Neural progenitor cell (in vitro differentiated cells): Measurements from ENCODE around the gene SUPT20HL1. TPM values are rescaled to one million over a fixed set of nuclear protein-coding genes. Genes with fewer than 3 reads are reported as not detected.

Source experiments
- DNase-seq: peaks from one replicate; pipeline ENCODE4 v3.0.0-alpha.2; 2016; ENCODE audit warnings: low spot score
- H2AFZ ChIP-seq: fragments of 200-600 bp; sonication (generic); replicated peaks from 2 replicates; pipeline ENCODE4 v1.6.1; 2016; ENCODE audit warnings: antibody characterized with exemption
- H3F3A ChIP-seq: fragments of 200-600 bp; sonication (generic); 2 replicates; pipeline ENCODE4 v1.6.1; 2016; ENCODE audit warnings: antibody characterized with exemption, low read depth
- H3K27ac ChIP-seq: fragments of 200-600 bp; sonication (generic); 2 replicates; pipeline ENCODE4 v1.5.1; 2016; ENCODE audit warnings: mild to moderate bottlenecking
- H3K27me3 ChIP-seq: fragments of 200-600 bp; sonication (generic); 2 replicates; pipeline ENCODE4 v1.6.1; 2016; ENCODE audit warnings: mild to moderate bottlenecking, moderate library complexity
- H3K36me3 ChIP-seq: fragments of 200-600 bp; sonication (generic); 2 replicates; pipeline ENCODE4 v1.5.1; 2016
- H3K4me1 ChIP-seq: fragments of 200-600 bp; sonication (generic); 2 replicates; pipeline ENCODE4 v1.6.1; 2016; ENCODE audit warnings: mixed run types
- H3K4me2 ChIP-seq: fragments of 200-600 bp; sonication (generic); 2 replicates; pipeline ENCODE4 v1.6.1; 2016
- H3K4me3 ChIP-seq: fragments of 200-600 bp; sonication (generic); 2 replicates; pipeline ENCODE4 v1.5.1; 2016
- H3K79me2 ChIP-seq: fragments of 200-600 bp; sonication (generic); 2 replicates; pipeline ENCODE4 v1.6.1; 2016; ENCODE audit warnings: low read depth
- H3K9ac ChIP-seq: fragments of 200-600 bp; sonication (generic); 2 replicates; pipeline ENCODE4 v1.6.1; 2016
- H3K9me3 ChIP-seq: fragments of 200-600 bp; sonication (generic); 2 replicates; pipeline ENCODE4 v1.5.1; 2016; ENCODE audit warnings: low read depth
- H4K20me1 ChIP-seq: fragments of 200-600 bp; sonication (generic); 2 replicates; pipeline ENCODE4 v1.6.1; 2016; ENCODE audit warnings: low read depth
- H3K27ac Mint-ChIP-seq: 3 replicates; pipeline ENCODE4 v1.8.0; 2021; ENCODE audit warnings: mixed read lengths
- H3K27me3 Mint-ChIP-seq: 2 replicates; pipeline ENCODE4 v1.8.0; 2022; ENCODE audit warnings: low read depth, mild to moderate bottlenecking, inconsistent platforms, moderate library complexity, mixed read lengths; ENCODE audit not compliant: insufficient read depth
- H3K36me3 Mint-ChIP-seq: 3 replicates; pipeline ENCODE4 v1.8.0; 2021; ENCODE audit warnings: mixed read lengths
- H3K4me1 Mint-ChIP-seq: 3 replicates; pipeline ENCODE4 v1.8.0; 2021; ENCODE audit warnings: mixed read lengths
- H3K4me3 Mint-ChIP-seq: 3 replicates; pipeline ENCODE4 v1.8.0; 2021; ENCODE audit warnings: mild to moderate bottlenecking, moderate library complexity, mixed read lengths
- H3K9me3 Mint-ChIP-seq: 3 replicates; pipeline ENCODE4 v1.8.0; 2020; ENCODE audit warnings: mixed read lengths
- EZH2 ChIP-seq: fragments of 200-600 bp; sonication (generic); IDR thresholded peaks from 2 replicates; pipeline ENCODE4 v1.6.1; 2017; ENCODE audit warnings: antibody characterized with exemption, mild to moderate bottlenecking, moderate library complexity
- EZH2phosphoT487 ChIP-seq: fragments of 200-600 bp; sonication (generic); IDR thresholded peaks from 2 replicates; pipeline ENCODE4 v1.6.1; 2017; ENCODE audit warnings: antibody characterized with exemption
- total RNA-seq: library from RNA; depleted of rRNA; stranded (reverse); fragments of >200 nt; gene quantifications from 2 replicates; pipeline ENCODE4 v1.2.3, GENCODE V29; 2015; ENCODE audit warnings: low replicate concordance
- TF ChIP-seq, protein P1 (sequence below): fragments of 200-600 bp; sonication (generic); IDR thresholded peaks from 2 replicates; pipeline ENCODE4 v1.5.1; 2017; ENCODE audit warnings: antibody characterized with exemption, mild to moderate bottlenecking

Gene SUPT20HL1
- total RNA-seq, 1 donor from 2014 or later, result not detected

- no peak for TF ChIP-seq EZH2phosphoT487
- TF ChIP-seq, protein P1, sequence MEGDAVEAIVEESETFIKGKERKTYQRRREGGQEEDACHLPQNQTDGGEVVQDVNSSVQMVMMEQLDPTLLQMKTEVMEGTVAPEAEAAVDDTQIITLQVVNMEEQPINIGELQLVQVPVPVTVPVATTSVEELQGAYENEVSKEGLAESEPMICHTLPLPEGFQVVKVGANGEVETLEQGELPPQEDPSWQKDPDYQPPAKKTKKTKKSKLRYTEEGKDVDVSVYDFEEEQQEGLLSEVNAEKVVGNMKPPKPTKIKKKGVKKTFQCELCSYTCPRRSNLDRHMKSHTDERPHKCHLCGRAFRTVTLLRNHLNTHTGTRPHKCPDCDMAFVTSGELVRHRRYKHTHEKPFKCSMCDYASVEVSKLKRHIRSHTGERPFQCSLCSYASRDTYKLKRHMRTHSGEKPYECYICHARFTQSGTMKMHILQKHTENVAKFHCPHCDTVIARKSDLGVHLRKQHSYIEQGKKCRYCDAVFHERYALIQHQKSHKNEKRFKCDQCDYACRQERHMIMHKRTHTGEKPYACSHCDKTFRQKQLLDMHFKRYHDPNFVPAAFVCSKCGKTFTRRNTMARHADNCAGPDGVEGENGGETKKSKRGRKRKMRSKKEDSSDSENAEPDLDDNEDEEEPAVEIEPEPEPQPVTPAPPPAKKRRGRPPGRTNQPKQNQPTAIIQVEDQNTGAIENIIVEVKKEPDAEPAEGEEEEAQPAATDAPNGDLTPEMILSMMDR, result no peak
- no peak for TF ChIP-seq EZH2
- Mint-ChIP-seq H3K4me3 (no peak overlapping the region), H3K9me3 (no peaks in the 10 kb centered on the region), H3K4me1 (peaks cover 9% of the 10 kb centered on the region), H3K36me3 (no peaks in the 10 kb centered on the region), H3K27ac (no peak overlapping the region), H3K27me3 (no peaks in the 10 kb centered on the region)
- no peaks in the 10 kb centered on the region for H3K79me2 ChIP-seq
- H3K27ac ChIP-seq, result no peak overlapping the region
- peaks cover 14% of the 10 kb centered on the region for H3K4me1 ChIP-seq
- H2AFZ ChIP-seq, result no peak overlapping the region
- H3F3A ChIP-seq, result peaks cover 14% of the 10 kb centered on the region
- no peaks in the 10 kb centered on the region for H4K20me1 ChIP-seq
- H3K9ac ChIP-seq, result no peak overlapping the region
- no peaks in the 10 kb centered on the region for H3K9me3 ChIP-seq
- no peaks in the 10 kb centered on the region for H3K27me3 ChIP-seq
- DNase-seq, result no peak
- no peaks in the 10 kb centered on the region for H3K36me3 ChIP-seq
- H3K4me2 ChIP-seq, result no peak overlapping the region
- no peak overlapping the region for H3K4me3 ChIP-seq
These were observed 16.7 kb upstream of the SUPT20HL1 start for GRCh38 chrX:24343719-24344118.

DNA sequence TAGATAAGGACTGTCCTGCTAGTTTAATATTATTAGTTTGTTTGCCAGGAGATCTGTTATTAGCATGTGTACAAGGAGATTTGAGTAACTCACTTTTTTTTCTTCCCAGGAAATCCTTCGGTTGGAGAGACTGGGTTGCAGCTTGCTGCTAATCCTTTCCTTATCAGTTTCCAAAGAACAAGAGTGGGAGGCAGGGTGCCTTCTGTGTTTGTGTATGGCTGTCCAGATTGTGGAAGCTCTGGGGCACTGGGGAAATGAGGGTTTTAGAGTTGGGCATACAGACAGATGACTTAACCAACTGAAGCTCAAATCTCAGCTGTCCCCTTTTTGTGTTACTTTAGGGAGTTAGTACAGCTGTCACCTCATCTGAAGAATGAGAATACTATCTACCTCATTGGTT is 12.6 kb upstream of the SUPT20HL1 start:
- no peaks in the 10 kb centered on the region for H3K79me2 ChIP-seq
- H3K27me3 ChIP-seq, result no peaks in the 10 kb centered on the region
- no peaks in the 10 kb centered on the region for H3K9me3 ChIP-seq
- H3K4me2 ChIP-seq, result peak overlapping the region; percentile 61
- peak overlapping the region; percentile 25 for H3K27ac ChIP-seq
- Mint-ChIP-seq H3K36me3 (no peaks in the 10 kb centered on the region), H3K4me3 (no peak overlapping the region), H3K27me3 (peaks cover 2% of the 10 kb centered on the region), H3K27ac (no peak overlapping the region), H3K4me1 (peaks cover 9% of the 10 kb centered on the region), H3K9me3 (no peaks in the 10 kb centered on the region)
- no peaks in the 10 kb centered on the region for H4K20me1 ChIP-seq
- H3F3A ChIP-seq, result peaks cover 16% of the 10 kb centered on the region
- H2AFZ ChIP-seq, result no peak overlapping the region
- H3K9ac ChIP-seq, result no peak overlapping the region
- H3K4me1 ChIP-seq, result peaks cover 15% of the 10 kb centered on the region
- no peak overlapping the region for H3K4me3 ChIP-seq
- no peaks in the 10 kb centered on the region for H3K36me3 ChIP-seq
- TF ChIP-seq, protein P1, result no peak
- no peak for TF ChIP-seq EZH2phosphoT487
- TF ChIP-seq EZH2, result no peak
- DNase-seq, result peak; percentile 60

- H3K27me3 Mint-ChIP-seq, result peaks cover 2% of the 10 kb centered on the region
- H3K4me2 ChIP-seq, result no peak overlapping the region
- no peaks in the 10 kb centered on the region for H3K36me3 Mint-ChIP-seq
- no peak overlapping the region for H3K4me3 Mint-ChIP-seq
- no peaks in the 10 kb centered on the region for H3K36me3 ChIP-seq
- no peak overlapping the region for H3K27ac ChIP-seq
- H3K79me2 ChIP-seq, result no peaks in the 10 kb centered on the region
- peaks cover 16% of the 10 kb centered on the region for H3F3A ChIP-seq
- no peaks in the 10 kb centered on the region for H3K9me3 ChIP-seq
- no peak for TF ChIP-seq EZH2
- TF ChIP-seq, protein P1, result no peak
- no peak for TF ChIP-seq EZH2phosphoT487
- H3K9ac ChIP-seq, result no peak overlapping the region
- no peaks in the 10 kb centered on the region for H3K27me3 ChIP-seq
- H3K27ac Mint-ChIP-seq, result no peak overlapping the region
- no peaks in the 10 kb centered on the region for H4K20me1 ChIP-seq
- no peak overlapping the region for H2AFZ ChIP-seq
- H3K4me1 Mint-ChIP-seq, result peaks cover 9% of the 10 kb centered on the region
- DNase-seq, result no peak
- H3K4me3 ChIP-seq, result no peak overlapping the region
- H3K9me3 Mint-ChIP-seq, result no peaks in the 10 kb centered on the region
- peaks cover 15% of the 10 kb centered on the region for H3K4me1 ChIP-seq
These were observed 10.2 kb upstream of the SUPT20HL1 start for GRCh38 chrX:24350217-24350616.
